ENCODE results near the gene MAP3K8. TPM values are rescaled to one million over a fixed set of nuclear protein-coding genes. Genes with fewer than 3 reads are reported as not detected.

MAP3K8 gene
- total and polyA plus RNA-seq, 2 of the 8 experiments (the other 6 are each of a cell fraction or from before 2014, with no cell fraction given), result 5.6 to 6.0 TPM

GRCh38 chr10:30510932-30511700, 77.1 kb downstream of the MAP3K8 start:
- H2BK120ac ChIP-seq (replicated peaks; ENCODE audit: low read depth, low read length), result no peak overlapping the region
- H3K23me2 ChIP-seq (ENCODE audit: low read depth, low read length), result no peaks in the 10 kb centered on the region
- FAIRE-seq (no peak), DNase-seq (ENCODE audit: low read depth in 1 of 2, low spot score in 2 of 2) (no peak)
- no peaks in the 10 kb centered on the region for H3K9me3 ChIP-seq (ENCODE audit: insufficient read depth in 2 of 2, low read depth in 1 of 2, low read length in 1 of 2)
- H3K56ac ChIP-seq (replicated peaks; ENCODE audit: insufficient read length, low read depth, low read length), result no peak overlapping the region
- no peak overlapping the region for H2BK15ac ChIP-seq (ENCODE audit: low read length)
- no peak overlapping the region for H3K27ac ChIP-seq (ENCODE audit: low read depth, low read length)
- H3K23ac ChIP-seq (ENCODE audit: insufficient read length), result no peak overlapping the region
- H3K4me2 ChIP-seq (ENCODE audit: insufficient read depth in 1 of 2, low read depth in 2 of 2, low read length in 2 of 2), result no peak overlapping the region
- H4K20me1 ChIP-seq (replicated peaks in 1 of 2; ENCODE audit: control insufficient read depth in 1 of 2, insufficient read depth in 2 of 2, low read length in 2 of 2), result no peaks in the 10 kb centered on the region
- 88% methylated on average over 4 of the region's 4 CpGs; no CpG with 5 or more reads in 1 of the 2 experiments for WGBS, 2 experiments (ENCODE audit: extremely low coverage in 1 of 2, insufficient coverage in 1 of 2, insufficient read length in 1 of 2, insufficient replicate concordance in 2 of 2, low coverage in 1 of 2, low lambda C conversion rate in 2 of 2, missing lambda C conversion rate in 1 of 2)
- no peaks in the 10 kb centered on the region for H3K79me1 ChIP-seq (ENCODE audit: low read depth, low read length)
- no peak overlapping the region for H4K8ac ChIP-seq (ENCODE audit: extremely low read depth, insufficient read depth, low read length)
- no peaks in the 10 kb centered on the region for H3K79me2 ChIP-seq (ENCODE audit: control insufficient read depth in 1 of 2, insufficient read depth in 2 of 2, low read length in 2 of 2)
- no peak overlapping the region for H2AFZ ChIP-seq (ENCODE audit: low read length)
- H3K9ac ChIP-seq (replicated peaks in 1 of 4; ENCODE audit: extremely low read depth in 1 of 4, low read depth in 3 of 4, low read length in 3 of 4), result no peak overlapping the region
- H3K14ac ChIP-seq (ENCODE audit: insufficient read length), result no peak overlapping the region
- CTCF ChIA-PET (ENCODE audit: partially characterized antibody), result interaction anchor here (0.7 to 2.0 kb wide), 4 partner anchors 23 to 98 kb away, joined by 3 to 5 read pairs (median 4); no protein-coding TSS in a partner anchor
- no peak overlapping the region for H4K5ac ChIP-seq (ENCODE audit: insufficient read length, low read depth, low read length)
- H2BK20ac ChIP-seq (ENCODE audit: low read length), result no peak overlapping the region
- no peak overlapping the region for H2BK5ac ChIP-seq (ENCODE audit: low read depth, low read length)
- H3K4me3 ChIP-seq (ENCODE audit: extremely low read depth in 1 of 4, insufficient read depth in 2 of 4, low read depth in 3 of 4, low read length in 4 of 4), result no peak overlapping the region
- H4K91ac ChIP-seq (replicated peaks; ENCODE audit: insufficient read length, low read length), result no peak overlapping the region
- H3K18ac ChIP-seq (ENCODE audit: extremely low read depth, low read length), result no peak overlapping the region
- H2BK12ac ChIP-seq (ENCODE audit: low read depth, low read length), result no peak overlapping the region
- POLR2A ChIA-PET (ENCODE audit: partially characterized antibody), result no interaction called here
- H2AK5ac ChIP-seq (ENCODE audit: low read depth, low read length), result no peak overlapping the region
- H3K36me3 ChIP-seq (ENCODE audit: control insufficient read depth in 2 of 4, insufficient read depth in 4 of 4, low read length in 3 of 4), result no peaks in the 10 kb centered on the region
- no peak overlapping the region for H3K4ac ChIP-seq (replicated peaks; ENCODE audit: insufficient read length, low read depth, low read length)
- no peaks in the 10 kb centered on the region for H3K4me1 ChIP-seq (replicated peaks in 1 of 4; ENCODE audit: control insufficient read depth in 3 of 4, insufficient read depth in 4 of 4, low read length in 3 of 4)
- H3K27me3 ChIP-seq (replicated peaks in 1 of 4; ENCODE audit: control insufficient read depth in 3 of 4, extremely low read depth in 1 of 4, insufficient read depth in 3 of 4, low read length in 3 of 4), result no peaks in the 10 kb centered on the region
- TF ChIP-seq POLR2A (IDR thresholded peaks at IDR 0.05; ENCODE audit: control extremely low read depth in 1 of 2, low read depth in 2 of 2, low read length in 2 of 2) (no peak), TEAD4 (IDR thresholded peaks at IDR 0.05; ENCODE audit: low read depth, low read length) (no peak), GABPA (IDR thresholded peaks at IDR 0.05; ENCODE audit: borderline replicate concordance, insufficient read depth, low read length) (no peak), KDM1A (IDR thresholded peaks at IDR 0.05; ENCODE audit: borderline replicate concordance, low read length) (no peak), TAF1 (IDR thresholded peaks at IDR 0.05; ENCODE audit: low read depth, low read length) (no peak), CTCF (IDR thresholded peaks at IDR 0.05; ENCODE audit: control extremely low read depth in 1 of 3, insufficient read depth in 1 of 3, low read depth in 1 of 3, low read length in 3 of 3) (no peak), EP300 (IDR thresholded peaks at IDR 0.05; ENCODE audit: borderline replicate concordance in 1 of 2, low read depth in 2 of 2, low read length in 2 of 2) (no peak), TCF12 (IDR thresholded peaks at IDR 0.05; ENCODE audit: low read depth, low read length) (no peak), GTF2F1 (IDR thresholded peaks at IDR 0.05; ENCODE audit: borderline replicate concordance, low read depth, low read length) (no peak)
- TF ChIP-seq, protein P1, sequence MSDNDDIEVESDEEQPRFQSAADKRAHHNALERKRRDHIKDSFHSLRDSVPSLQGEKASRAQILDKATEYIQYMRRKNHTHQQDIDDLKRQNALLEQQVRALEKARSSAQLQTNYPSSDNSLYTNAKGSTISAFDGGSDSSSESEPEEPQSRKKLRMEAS (IDR thresholded peaks at IDR 0.05), result no peak

Data from H1 (cell line).